Stimulated activated CD8-positive, alpha-beta memory T cell treated with anti-CD3 and anti-CD28 coated beads, Interleukin-4, amount 100 ng/mL, for 24 hours (primary cell): ENCODE data around the gene NELFE.
"Not testable (repeated sequence)": the region's sequence is repeated elsewhere in the genome, so short reads cannot be mapped to it uniquely, and the experiment has no call there.

Experiments
- DNase-seq: peaks from one replicate; pipeline ENCODE4 v3.0.0-alpha.2; 2020; ENCODE audit warnings: low read depth

NELFE gene

DNA sequence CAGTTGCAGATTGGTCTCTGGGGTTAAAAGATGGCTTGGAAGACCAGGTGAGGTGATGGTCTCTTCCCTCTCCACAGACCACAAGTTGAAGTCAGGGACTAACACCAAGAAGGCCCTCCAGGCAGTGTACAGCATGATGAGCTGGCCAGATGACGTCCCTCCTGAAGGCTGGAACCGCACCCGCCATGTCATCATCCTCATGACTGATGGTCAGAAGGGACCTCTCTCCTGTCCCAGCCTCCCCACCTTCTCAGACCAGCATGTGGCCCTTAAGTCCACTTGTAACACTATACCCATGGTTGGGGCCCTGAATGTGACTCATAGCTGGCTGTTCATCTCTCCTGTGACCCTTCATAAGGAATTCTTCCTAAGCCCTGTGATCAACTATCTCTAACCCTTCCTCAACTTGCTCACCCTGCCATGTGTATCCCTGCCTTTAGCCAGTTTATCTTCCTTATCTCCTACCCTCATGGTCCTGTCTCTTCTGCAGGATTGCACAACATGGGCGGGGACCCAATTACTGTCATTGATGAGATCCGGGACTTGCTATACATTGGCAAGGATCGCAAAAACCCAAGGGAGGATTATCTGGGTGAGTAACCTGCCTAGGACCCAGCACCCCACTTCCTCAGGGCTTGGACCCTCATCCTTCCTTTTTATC is 9.9 kb downstream of the NELFE start:
- no peak for DNase-seq

DNA sequence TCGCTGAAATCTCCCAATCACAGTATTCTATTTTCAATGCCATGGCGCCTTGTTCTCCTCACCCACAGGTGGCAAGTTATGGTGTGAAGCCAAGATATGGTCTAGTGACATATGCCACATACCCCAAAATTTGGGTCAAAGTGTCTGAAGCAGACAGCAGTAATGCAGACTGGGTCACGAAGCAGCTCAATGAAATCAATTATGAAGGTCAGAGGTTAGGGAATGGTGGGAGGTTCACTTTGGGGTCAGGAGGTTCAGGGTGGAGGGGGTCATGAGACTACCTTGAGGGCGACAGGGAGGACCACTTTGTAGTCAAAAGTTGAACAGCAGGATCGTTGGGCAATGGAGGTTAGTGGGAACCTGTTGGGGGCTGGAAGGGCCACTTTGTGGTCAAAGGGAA is 10.5 kb downstream of the NELFE start:
- no peak for DNase-seq

GRCh38 chr6:31947864-31948263 is 10.9 kb downstream of the NELFE start:
- DNase-seq: no peak

DNA sequence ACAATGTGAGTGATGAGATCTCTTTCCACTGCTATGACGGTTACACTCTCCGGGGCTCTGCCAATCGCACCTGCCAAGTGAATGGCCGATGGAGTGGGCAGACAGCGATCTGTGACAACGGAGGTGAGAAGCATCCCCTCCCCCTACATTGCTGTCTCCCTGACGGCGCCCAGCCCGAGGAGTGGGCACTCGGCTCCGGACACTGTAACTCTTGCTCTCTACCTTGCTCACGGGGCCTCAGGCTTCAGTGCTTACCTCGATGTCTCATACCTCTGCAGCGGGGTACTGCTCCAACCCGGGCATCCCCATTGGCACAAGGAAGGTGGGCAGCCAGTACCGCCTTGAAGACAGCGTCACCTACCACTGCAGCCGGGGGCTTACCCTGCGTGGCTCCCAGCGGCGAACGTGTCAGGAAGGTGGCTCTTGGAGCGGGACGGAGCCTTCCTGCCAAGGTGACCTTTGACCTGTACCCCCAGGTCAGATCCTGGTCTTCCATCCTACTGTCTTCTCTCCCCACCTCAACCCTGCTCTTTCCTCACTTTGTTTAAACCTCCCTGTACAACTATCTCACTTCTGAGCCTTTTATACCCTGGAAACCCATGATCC is 11.6 kb downstream of the NELFE start:
- DNase-seq: no peak

GRCh38 chr6:31946370-31946885 is 12.3 kb downstream of the NELFE start:
- no peak for DNase-seq

GRCh38 chr6:31945507-31946369 is 13.0 kb downstream of the NELFE start, which contains the start of gene CFB:
CFB (plus strand) TSS chr6:31946095; CDS start chr6:31946222, 127 bp downstream.
- DNase-seq: no peak

- no peak for DNase-seq
Observed at GRCh38 chr6:31945154-31945506, 13.6 kb downstream of the NELFE start.

GRCh38 chr6:31943742-31944141 is 15.0 kb downstream of the NELFE start:
- no peak for DNase-seq

DNA sequence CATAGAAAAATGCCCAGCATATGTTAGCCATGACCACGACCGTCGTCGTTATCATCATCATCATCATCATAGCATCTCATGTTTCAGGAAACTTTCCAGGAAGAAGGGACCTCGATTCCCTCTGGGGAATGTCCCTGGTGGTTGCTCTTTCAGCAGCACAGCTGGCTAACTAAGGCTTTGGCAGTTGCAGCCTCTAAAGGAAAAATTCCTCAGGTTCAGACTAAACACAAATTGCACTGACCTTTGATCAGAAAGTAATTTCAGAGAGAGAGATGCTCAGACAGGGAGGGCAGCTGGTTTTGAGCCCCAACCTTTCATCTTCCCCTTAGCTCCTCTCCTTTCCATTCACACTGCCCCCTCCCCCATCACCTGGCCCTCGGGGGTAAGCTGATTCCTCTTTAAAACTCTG is 18.5 kb downstream of the NELFE start:
- no peak for DNase-seq

DNA sequence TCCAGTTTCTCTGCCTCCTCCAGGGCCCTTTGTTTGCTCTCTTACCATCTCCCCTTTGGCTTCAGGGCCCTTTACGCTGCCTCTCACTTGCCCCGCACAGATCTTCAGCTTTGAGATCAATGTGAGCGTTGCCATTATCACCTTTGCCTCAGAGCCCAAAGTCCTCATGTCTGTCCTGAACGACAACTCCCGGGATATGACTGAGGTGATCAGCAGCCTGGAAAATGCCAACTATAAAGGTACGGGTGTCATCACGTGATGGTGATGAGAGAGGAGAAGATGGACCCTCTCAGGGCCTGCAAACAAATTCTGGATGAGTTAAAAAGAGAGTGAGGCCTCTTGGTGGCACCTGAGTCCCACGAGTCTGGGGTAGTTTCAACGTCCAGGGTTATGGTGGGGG is 22.9 kb downstream of the NELFE start:
- DNase-seq: no peak

DNA sequence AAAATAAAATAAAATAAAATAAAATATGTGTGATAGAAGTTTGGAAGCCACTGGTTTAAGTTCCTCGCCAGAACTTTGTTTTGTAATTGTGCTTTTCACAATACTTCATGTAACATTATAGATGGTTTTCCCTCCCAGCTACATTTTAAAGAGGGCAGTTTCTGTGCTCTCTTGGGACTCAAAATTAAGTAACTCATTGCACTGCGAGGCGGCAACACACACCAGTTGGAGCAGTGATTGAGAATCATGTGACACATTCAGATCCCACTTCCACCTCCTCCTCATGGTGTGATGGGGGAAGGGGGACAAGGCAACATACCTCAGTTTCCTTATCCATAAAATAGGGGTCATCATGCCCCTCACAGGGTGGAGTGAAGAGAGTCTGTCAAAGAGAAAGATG is 23.8 kb downstream of the NELFE start:
- no peak for DNase-seq

- no peak for DNase-seq
Observed at GRCh38 chr6:31933537-31933936, 25.2 kb downstream of the NELFE start.

- DNase-seq: not testable (repeated sequence)
Observed at GRCh38 chr6:31932137-31932536, 26.6 kb downstream of the NELFE start.

- DNase-seq: no peak
Observed at GRCh38 chr6:31930962-31931361, 27.8 kb downstream of the NELFE start.

GRCh38 chr6:31928672-31928939 is 30.2 kb downstream of the NELFE start:
- no peak for DNase-seq

DNA sequence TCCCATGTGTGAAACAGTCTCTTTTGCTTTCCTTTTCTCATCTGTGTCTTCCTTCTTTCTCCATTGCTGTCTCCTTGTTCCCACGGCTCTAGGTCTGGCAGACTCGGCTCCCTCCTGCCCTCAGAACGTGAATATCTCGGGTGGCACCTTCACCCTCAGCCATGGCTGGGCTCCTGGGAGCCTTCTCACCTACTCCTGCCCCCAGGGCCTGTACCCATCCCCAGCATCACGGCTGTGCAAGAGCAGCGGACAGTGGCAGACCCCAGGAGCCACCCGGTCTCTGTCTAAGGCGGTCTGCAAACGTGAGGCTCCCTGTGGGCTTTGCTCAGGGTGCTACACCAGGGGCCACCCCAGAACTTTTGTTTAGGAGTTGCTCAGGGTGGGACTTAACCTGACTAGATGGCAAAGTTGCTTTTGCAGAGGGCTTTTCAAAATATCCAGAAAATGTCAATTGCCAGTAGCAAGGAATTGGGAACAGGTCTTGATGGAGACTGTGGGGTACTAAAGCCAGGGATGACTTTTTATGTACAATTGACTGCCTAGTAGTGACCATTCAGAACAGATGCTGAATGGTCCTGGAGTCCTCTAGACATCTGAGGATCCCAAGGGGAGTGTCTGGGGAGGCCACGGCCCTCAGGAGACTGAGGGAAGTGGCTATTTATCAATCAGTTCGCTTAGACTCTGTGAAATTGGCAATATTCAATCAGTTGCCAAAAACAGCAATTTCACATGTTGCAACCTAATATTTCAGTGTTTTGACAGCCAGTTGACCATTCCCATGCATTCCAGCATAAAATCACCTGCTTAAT is 30.7 kb downstream of the NELFE start:
- DNase-seq: no peak

DNA sequence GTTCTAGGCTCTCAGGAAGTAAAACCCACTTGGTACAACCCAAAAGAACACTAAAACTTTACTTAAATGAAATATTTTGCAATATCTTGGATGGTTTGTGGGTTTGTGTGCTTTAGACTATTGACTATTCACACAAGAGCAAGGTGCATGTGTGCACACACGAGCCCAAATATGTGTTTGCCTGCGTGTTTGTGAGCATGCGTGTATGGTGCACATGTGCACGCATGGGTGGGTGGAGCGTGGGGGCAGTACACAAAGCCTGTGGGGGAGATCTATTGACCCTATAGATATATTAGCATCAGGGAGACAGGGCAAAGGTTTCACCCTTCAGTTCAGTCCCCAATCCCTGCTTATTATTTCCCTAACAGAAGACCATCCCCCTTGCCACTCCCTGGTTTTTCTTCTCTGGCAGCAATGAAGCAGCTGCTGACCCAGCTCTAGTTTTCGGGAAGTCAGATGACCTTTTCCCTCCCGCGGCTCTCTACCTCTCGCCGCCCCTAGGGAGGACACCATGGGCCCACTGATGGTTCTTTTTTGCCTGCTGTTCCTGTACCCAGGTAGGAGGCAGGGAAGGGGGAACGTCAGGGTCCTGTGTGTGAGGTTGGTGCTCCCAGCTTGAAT is 31.4 kb downstream of the NELFE start, which contains the start of gene C2:
Gene C2 (plus strand): TSS at position 476 of the 621 bp plus-strand sequence. CDS start 36 bp downstream, at position 512.
- no peak for DNase-seq

DNA sequence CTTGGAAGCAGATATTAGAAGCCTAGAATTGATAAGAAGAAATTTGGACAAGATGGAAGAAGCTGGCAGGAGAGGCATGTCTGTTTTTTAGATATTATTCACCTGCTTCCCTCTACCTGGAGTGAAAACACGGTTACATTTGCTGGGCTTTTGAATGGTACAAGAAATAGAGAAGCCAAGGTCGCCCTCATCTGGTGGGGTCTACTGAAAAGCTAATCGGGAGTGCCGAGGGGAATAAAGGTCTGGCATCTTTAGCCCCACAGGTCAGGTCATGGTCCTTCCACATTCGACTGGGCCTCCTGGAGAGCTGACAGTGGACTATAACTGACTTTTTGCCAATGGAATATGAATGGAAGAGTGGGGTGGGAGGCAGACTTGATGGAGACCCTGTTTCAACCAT is 35.8 kb downstream of the NELFE start:
- DNase-seq: no peak

DNA sequence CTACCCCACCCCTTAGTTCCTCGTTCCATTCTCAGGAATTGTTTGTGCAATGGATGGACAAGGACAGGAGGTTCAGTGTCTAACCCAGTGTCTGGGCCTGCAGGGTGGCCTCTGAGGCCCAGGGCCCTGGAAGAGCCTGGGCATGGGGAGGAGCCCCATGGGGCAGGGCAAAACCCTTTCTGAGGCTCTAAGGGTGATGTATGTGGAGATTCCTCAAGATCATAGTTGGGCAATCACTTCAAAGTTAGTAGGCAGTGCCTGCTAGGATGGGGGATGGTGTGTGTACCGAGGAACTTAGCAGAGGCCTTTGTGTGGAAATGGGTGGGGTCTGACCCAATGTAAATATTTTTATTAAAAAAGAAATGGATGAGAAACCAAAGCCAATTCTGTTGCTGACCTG is 38.0 kb downstream of the NELFE start:
- DNase-seq: no peak

DNA sequence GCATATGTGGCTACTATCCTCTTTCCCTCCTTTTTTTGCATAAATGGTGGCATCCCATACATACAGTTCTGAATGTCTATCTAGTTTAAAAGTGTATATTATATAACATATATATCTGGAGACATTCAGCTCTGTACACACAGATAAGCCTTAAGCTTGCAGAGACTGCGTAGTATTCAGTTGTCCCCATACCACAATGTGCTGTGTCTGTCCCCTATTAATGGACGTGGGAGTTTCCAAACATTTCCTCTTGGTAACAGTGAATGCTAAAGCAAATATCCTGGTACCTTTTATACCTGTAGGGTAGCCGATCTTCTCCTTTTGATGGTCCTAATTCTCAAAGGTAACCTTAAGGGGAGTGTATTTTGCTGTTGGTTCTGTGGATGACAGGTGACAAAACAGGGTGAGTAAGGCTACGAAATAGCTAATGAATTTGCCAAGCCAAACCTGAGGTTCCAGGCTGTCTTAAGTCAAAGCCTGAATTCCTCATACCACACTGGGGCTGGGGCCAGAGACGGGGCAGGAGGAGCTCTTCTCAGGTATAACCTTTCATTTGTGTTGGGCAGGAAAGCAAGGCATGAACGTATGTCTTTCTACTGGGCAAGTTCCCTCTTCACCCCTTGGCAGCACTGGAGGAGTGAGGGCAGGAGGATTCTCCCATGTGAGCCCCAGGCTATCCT is 39.0 kb downstream of the NELFE start:
- DNase-seq: no peak

- DNase-seq: no peak
Observed at GRCh38 chr6:31918069-31918720, 40.6 kb downstream of the NELFE start.
